K562 (cell line): ENCODE results near the gene CNOT2.

Experiments used
- CREB3L1 ChIP-seq: fragments of 450-650 bp; IDR thresholded peaks from 2 replicates; pipeline ENCODE4 v1.6.1; 2014; ENCODE audit warnings: low read depth, mild to moderate bottlenecking, moderate library complexity, borderline replicate concordance
- CTCF ChIP-seq, 3 experiments: IDR thresholded peaks in 2 of 3; conservative IDR thresholded peaks in 1 of 3; 2 replicates each; pipeline ENCODE4 v1.5.1; 2011 to 2012; ENCODE audit warnings: low read length in 3 of 3, mild to moderate bottlenecking in 3 of 3, control low read depth in 2 of 3, improper control_type of control experiment in 1 of 3, inconsistent platforms in 1 of 3, low read depth in 1 of 3, mixed read lengths in 1 of 3, moderate library complexity in 1 of 3; ENCODE audit not compliant: insufficient read depth in 2 of 3
- FOXO4 ChIP-seq: fragments of 450-650 bp; formaldehyde crosslinking; IDR thresholded peaks from 2 replicates; pipeline ENCODE4 v1.4.0; 2020; ENCODE audit warnings: mild to moderate bottlenecking, moderate library complexity
- KDM1A ChIP-seq, 2 experiments: fragments of 450-650 bp; IDR thresholded peaks; 2 replicates each; pipeline ENCODE4 v1.6.1; 2016; ENCODE audit warnings: mild to moderate bottlenecking in 2 of 2
- NFRKB ChIP-seq: fragments of 450-650 bp; IDR thresholded peaks from 2 replicates; pipeline ENCODE4 v1.6.1; 2016; ENCODE audit warnings: low read depth
- NKRF ChIP-seq: fragments of 450-650 bp; IDR thresholded peaks from 2 replicates; pipeline ENCODE4 v1.6.1; 2016; ENCODE audit warnings: borderline replicate concordance
- NRF1 ChIP-seq, 2 experiments: fragments of 450-650 bp; IDR thresholded peaks in 1 of 2; conservative IDR thresholded peaks in 1 of 2; 2 replicates each; pipeline ENCODE4 v1.6.1; 2014; ENCODE audit warnings: mild to moderate bottlenecking in 2 of 2
- POLR2A ChIP-seq: fragments of 450-650 bp; conservative IDR thresholded peaks from 2 replicates; pipeline ENCODE4 v1.6.1; 2016
- TAF9B ChIP-seq: fragments of 450-650 bp; IDR thresholded peaks from 2 replicates; pipeline ENCODE4 v1.6.1; 2018; ENCODE audit warnings: mild to moderate bottlenecking; ENCODE audit not compliant: partially characterized antibody
- WHSC1 ChIP-seq: IDR thresholded peaks from one replicate; pipeline ENCODE4 v1.6.1; 2012; ENCODE audit warnings: low read length, control low read depth, inconsistent platforms
- ZNF445 ChIP-seq: fragments of 250-450 bp; sonication (Bioruptor Pico); IDR thresholded peaks from 2 replicates; pipeline ENCODE4 v1.4.0; 2020; ENCODE audit warnings: low read depth, mild to moderate bottlenecking, moderate library complexity
- ZNF668 ChIP-seq: fragments of 250-450 bp; sonication (Bioruptor Pico); IDR thresholded peaks from 2 replicates; pipeline ENCODE4 v1.8.0; 2022; ENCODE audit warnings: mild to moderate bottlenecking, inconsistent platforms
- ZNF707 ChIP-seq: fragments of 250-450 bp; sonication (Bioruptor Pico); conservative IDR thresholded peaks from 2 replicates; pipeline ENCODE4 v1.8.0; 2022; ENCODE audit warnings: inconsistent platforms, mild to moderate bottlenecking, moderate library complexity

- TF ChIP-seq POLR2A = no peak
- TF ChIP-seq ZNF668 (CRISPR knock-in tag) = no peak
- TF ChIP-seq ZNF707 (CRISPR knock-in tag) = no peak
- TF ChIP-seq CTCF (IDR thresholded peaks at IDR 0.05 in 2 of 3, conservative IDR thresholded peaks at IDR 0.05 in 1 of 3; ENCODE audit: insufficient read depth in 2 of 3, low read depth in 1 of 3, low read length in 3 of 3) = no peak
- no peak for TF ChIP-seq NKRF
- no peak for TF ChIP-seq NRF1 (conservative IDR thresholded peaks at IDR 0.05 in 1 of 2, IDR thresholded peaks at IDR 0.05 in 1 of 2)
- TF ChIP-seq CREB3L1 = no peak
- TF ChIP-seq WHSC1 = no peak
- no peak for TF ChIP-seq TAF9B
- no peak for TF ChIP-seq FOXO4 (CRISPR knock-in tag)
- TF ChIP-seq ZNF445 = no peak
- TF ChIP-seq KDM1A (IDR thresholded peaks at IDR 0.05) = no peak
- no peak for TF ChIP-seq NFRKB
Observed at GRCh38 chr12:70399311-70399710, 156.1 kb downstream of the CNOT2 start.
